ENCODE measurements around the gene TUT4.

TUT4 gene

GRCh38 chr1:52414942-52415341 lies 137.9 kb downstream of the TUT4 start:
- no peak overlapping the region for H3K27ac ChIP-seq (ENCODE audit: low read depth, low read length)
- no peak overlapping the region for H2BK120ac ChIP-seq (ENCODE audit: insufficient read depth, low read length, poor library complexity)
- no peak overlapping the region for H3K14ac ChIP-seq (ENCODE audit: low read length)
- H3K18ac ChIP-seq (ENCODE audit: low read length) = no peak overlapping the region
- no peak overlapping the region for H3K4me2 ChIP-seq (ENCODE audit: low read length)
- no peaks in the 10 kb centered on the region for H3K79me2 ChIP-seq (ENCODE audit: control insufficient read depth, insufficient read depth, low read length, poor library complexity)
- peaks cover 31 to 49% of the 10 kb centered on the region in 2 experiments for H3K36me3 ChIP-seq (ENCODE audit: control insufficient read depth in 1 of 2, insufficient read depth in 2 of 2, low read length in 2 of 2)
- H3K4me3 ChIP-seq (ENCODE audit: low read depth, low read length) = no peak overlapping the region
- H3K9ac ChIP-seq (ENCODE audit: low read length) = no peak overlapping the region
- no peak overlapping the region for H4K91ac ChIP-seq (ENCODE audit: low read depth, low read length)
- H3K23ac ChIP-seq (ENCODE audit: low read length) = no peak overlapping the region
- H3K27me3 ChIP-seq (ENCODE audit: insufficient read depth, low read length) = no peaks in the 10 kb centered on the region
- H3K79me1 ChIP-seq (ENCODE audit: low read length) = no peaks in the 10 kb centered on the region
- H4K8ac ChIP-seq (ENCODE audit: low read depth, low read length) = no peak overlapping the region
- H2AK5ac ChIP-seq (ENCODE audit: low read length) = no peak overlapping the region
- no peaks in the 10 kb centered on the region for H3K9me3 ChIP-seq (ENCODE audit: insufficient read depth, low read depth, low read length)
- no peak overlapping the region for H2BK12ac ChIP-seq (ENCODE audit: low read length)
- no peak overlapping the region for H2AFZ ChIP-seq (ENCODE audit: insufficient read depth, low read length, poor library complexity)
- no peaks in the 10 kb centered on the region for H3K4me1 ChIP-seq (ENCODE audit: control insufficient read depth in 1 of 2, insufficient read depth in 2 of 2, low read length in 2 of 2)
- H2BK5ac ChIP-seq (ENCODE audit: low read depth, low read length, poor library complexity) = no peak overlapping the region
- no peak overlapping the region for H3K4ac ChIP-seq (ENCODE audit: low read depth, low read length)
- no peak for DNase-seq
- no peak overlapping the region for H4K12ac ChIP-seq (ENCODE audit: low read depth, low read length)

DNA sequence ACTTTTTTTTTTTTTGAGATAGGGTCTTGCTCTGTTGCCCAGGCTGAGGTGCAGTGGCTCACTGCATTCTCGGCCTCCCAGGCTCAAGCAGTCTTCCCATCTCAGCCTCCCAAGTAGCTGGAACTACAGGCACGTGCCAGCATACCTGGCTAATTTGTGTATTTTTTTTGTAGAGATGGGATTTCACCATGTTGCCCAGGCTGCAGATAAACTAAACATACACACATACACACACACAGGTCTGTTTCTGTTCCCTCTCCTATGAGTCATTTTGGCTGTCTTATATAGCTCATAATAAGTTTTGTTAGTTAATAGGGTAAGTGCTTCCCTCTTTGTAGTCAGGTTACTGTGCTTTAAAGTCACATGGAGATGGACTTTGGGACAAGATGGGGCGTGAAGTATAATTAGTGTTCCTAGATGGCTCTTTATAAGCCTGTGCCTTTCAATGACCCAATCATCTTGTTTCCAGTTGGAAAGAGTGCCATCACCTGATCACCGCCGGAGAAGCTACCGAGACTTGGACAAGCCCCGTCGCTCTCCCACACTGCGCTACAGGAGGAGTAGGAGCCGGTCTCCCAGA lies 139.4 kb downstream of the TUT4 start:
- no peak overlapping the region for H2BK5ac ChIP-seq (ENCODE audit: low read depth, low read length, poor library complexity)
- no peak overlapping the region for H4K91ac ChIP-seq (ENCODE audit: low read depth, low read length)
- no peak overlapping the region for H3K4me3 ChIP-seq (ENCODE audit: low read depth, low read length)
- no peak overlapping the region for H2AFZ ChIP-seq (ENCODE audit: insufficient read depth, low read length, poor library complexity)
- H3K79me1 ChIP-seq (ENCODE audit: low read length) = no peaks in the 10 kb centered on the region
- H3K14ac ChIP-seq (ENCODE audit: low read length) = no peak overlapping the region
- H2AK5ac ChIP-seq (ENCODE audit: low read length) = no peak overlapping the region
- H3K4me2 ChIP-seq (ENCODE audit: low read length) = no peak overlapping the region
- H3K36me3 ChIP-seq (ENCODE audit: control insufficient read depth in 1 of 2, insufficient read depth in 2 of 2, low read length in 2 of 2) = peaks cover 32 to 57% of the 10 kb centered on the region in 2 experiments
- no peak overlapping the region for H3K4ac ChIP-seq (ENCODE audit: low read depth, low read length)
- no peaks in the 10 kb centered on the region for H3K4me1 ChIP-seq (ENCODE audit: control insufficient read depth in 1 of 2, insufficient read depth in 2 of 2, low read length in 2 of 2)
- no peaks in the 10 kb centered on the region for H3K9me3 ChIP-seq (ENCODE audit: insufficient read depth, low read depth, low read length)
- no peak overlapping the region for H3K23ac ChIP-seq (ENCODE audit: low read length)
- H4K12ac ChIP-seq (ENCODE audit: low read depth, low read length) = no peak overlapping the region
- H3K27me3 ChIP-seq (ENCODE audit: insufficient read depth, low read length) = no peaks in the 10 kb centered on the region
- no peak overlapping the region for H3K9ac ChIP-seq (ENCODE audit: low read length)
- no peak overlapping the region for H3K27ac ChIP-seq (ENCODE audit: low read depth, low read length)
- WGBS (ENCODE audit: extremely low coverage, insufficient coverage, insufficient read length) = no CpG with 5 or more reads among the region's 10 CpGs
- no peak overlapping the region for H2BK120ac ChIP-seq (ENCODE audit: insufficient read depth, low read length, poor library complexity)
- no peaks in the 10 kb centered on the region for H3K79me2 ChIP-seq (ENCODE audit: control insufficient read depth, insufficient read depth, low read length, poor library complexity)
- no peak overlapping the region for H3K18ac ChIP-seq (ENCODE audit: low read length)
- peak; percentile 69 to 75 for DNase-seq
- no peak overlapping the region for H4K8ac ChIP-seq (ENCODE audit: low read depth, low read length)
- no peak overlapping the region for H2BK12ac ChIP-seq (ENCODE audit: low read length)

- peaks cover 5% of the 10 kb centered on the region for H3K79me1 ChIP-seq (ENCODE audit: low read length)
- no peaks in the 10 kb centered on the region for H3K9me3 ChIP-seq (ENCODE audit: insufficient read depth, low read depth, low read length)
- no peak overlapping the region for H3K23ac ChIP-seq (ENCODE audit: low read length)
- H3K79me2 ChIP-seq (ENCODE audit: control insufficient read depth, insufficient read depth, low read length, poor library complexity) = no peaks in the 10 kb centered on the region
- H2BK5ac ChIP-seq (ENCODE audit: low read depth, low read length, poor library complexity) = peak overlapping the region; percentile 76
- H3K4me2 ChIP-seq (ENCODE audit: low read length) = peak overlapping the region; percentile 76
- no peak overlapping the region for H2BK12ac ChIP-seq (ENCODE audit: low read length)
- H2BK120ac ChIP-seq (ENCODE audit: insufficient read depth, low read length, poor library complexity) = peak overlapping the region; percentile 50
- H3K4ac ChIP-seq (ENCODE audit: low read depth, low read length) = peak overlapping the region; percentile 65
- DNase-seq = no peak
- no peaks in the 10 kb centered on the region for H3K27me3 ChIP-seq (ENCODE audit: insufficient read depth, low read length)
- H4K91ac ChIP-seq (ENCODE audit: low read depth, low read length) = peak overlapping the region; percentile 85
- peak overlapping the region; percentile 91 for H3K9ac ChIP-seq (ENCODE audit: low read length)
- peak overlapping the region; percentile 92 for H4K8ac ChIP-seq (ENCODE audit: low read depth, low read length)
- peak overlapping the region; percentile 82 for H3K27ac ChIP-seq (ENCODE audit: low read depth, low read length)
- no CpG with 5 or more reads among the region's 8 CpGs for WGBS (ENCODE audit: extremely low coverage, insufficient coverage, insufficient read length)
- H3K36me3 ChIP-seq (ENCODE audit: control insufficient read depth in 1 of 2, insufficient read depth in 2 of 2, low read length in 2 of 2) = peaks cover 8 to 23% of the 10 kb centered on the region in 2 experiments
- peak overlapping the region; percentile 80 for H3K18ac ChIP-seq (ENCODE audit: low read length)
- peak overlapping the region; percentile 85 for H3K4me3 ChIP-seq (ENCODE audit: low read depth, low read length)
- H3K4me1 ChIP-seq (ENCODE audit: control insufficient read depth in 1 of 2, insufficient read depth in 2 of 2, low read length in 2 of 2) = no peaks in the 10 kb centered on the region
- peak overlapping the region; percentile 82 for H3K14ac ChIP-seq (ENCODE audit: low read length)
- H2AK5ac ChIP-seq (ENCODE audit: low read length) = no peak overlapping the region
- H2AFZ ChIP-seq (ENCODE audit: insufficient read depth, low read length, poor library complexity) = peak overlapping the region; percentile 88
- peak overlapping the region; percentile 75 for H4K12ac ChIP-seq (ENCODE audit: low read depth, low read length)
Observed at GRCh38 chr1:52404975-52405338, 147.9 kb downstream of the TUT4 start.

- H2BK5ac ChIP-seq (ENCODE audit: low read depth, low read length, poor library complexity) = peak within 1 kb of the TSS; percentile 76
- H3K27me3 ChIP-seq (ENCODE audit: insufficient read depth, low read length) = no peaks in the 10 kb centered on the region
- peaks cover 5% of the 10 kb centered on the region for H3K79me1 ChIP-seq (ENCODE audit: low read length)
- H4K91ac ChIP-seq (ENCODE audit: low read depth, low read length) = peak within 1 kb of the TSS; percentile 85
- H3K23ac ChIP-seq (ENCODE audit: low read length) = no peak within 1 kb of the TSS
- H4K12ac ChIP-seq (ENCODE audit: low read depth, low read length) = peak within 1 kb of the TSS; percentile 75
- H2BK12ac ChIP-seq (ENCODE audit: low read length) = no peak within 1 kb of the TSS
- peak within 1 kb of the TSS; percentile 65 for H3K4ac ChIP-seq (ENCODE audit: low read depth, low read length)
- no CpG with 5 or more reads among the region's 57 CpGs for WGBS (ENCODE audit: extremely low coverage, insufficient coverage, insufficient read length)
- H2AFZ ChIP-seq (ENCODE audit: insufficient read depth, low read length, poor library complexity) = peak within 1 kb of the TSS; percentile 88
- peak within 1 kb of the TSS; percentile 82 for H3K14ac ChIP-seq (ENCODE audit: low read length)
- H3K9me3 ChIP-seq (ENCODE audit: insufficient read depth, low read depth, low read length) = no peaks in the 10 kb centered on the region
- H4K8ac ChIP-seq (ENCODE audit: low read depth, low read length) = peak within 1 kb of the TSS; percentile 92
- H3K79me2 ChIP-seq (ENCODE audit: control insufficient read depth, insufficient read depth, low read length, poor library complexity) = no peaks in the 10 kb centered on the region
- H3K4me3 ChIP-seq (ENCODE audit: low read depth, low read length) = peak within 1 kb of the TSS; percentile 89
- H3K4me1 ChIP-seq (ENCODE audit: control insufficient read depth in 1 of 2, insufficient read depth in 2 of 2, low read length in 2 of 2) = no peaks in the 10 kb centered on the region
- H3K18ac ChIP-seq (ENCODE audit: low read length) = peak within 1 kb of the TSS; percentile 80
- peak within 1 kb of the TSS; percentile 82 for H3K27ac ChIP-seq (ENCODE audit: low read depth, low read length)
- H2AK5ac ChIP-seq (ENCODE audit: low read length) = no peak within 1 kb of the TSS
- H2BK120ac ChIP-seq (ENCODE audit: insufficient read depth, low read length, poor library complexity) = peak within 1 kb of the TSS; percentile 50
- H3K4me2 ChIP-seq (ENCODE audit: low read length) = peak within 1 kb of the TSS; percentile 76
- H3K9ac ChIP-seq (ENCODE audit: low read length) = peak within 1 kb of the TSS; percentile 91
- peak; percentile 97 to 99 for DNase-seq
- H3K36me3 ChIP-seq (ENCODE audit: control insufficient read depth in 1 of 2, insufficient read depth in 2 of 2, low read length in 2 of 2) = peaks cover 7 to 24% of the 10 kb centered on the region in 2 experiments
Observed at GRCh38 chr1:52404116-52404974, 148.5 kb downstream of the TUT4 start, which contains the start of the genes ORC1 and PRPF38A. Gene ORC1, minus strand, starts transcription at chr1:52404423. Its CDS starts 2,200 bp downstream, at chr1:52402223. Gene PRPF38A, plus strand, starts transcription at chr1:52404602. Its CDS starts 148 bp downstream, at chr1:52404750.

Data from trophoblast cell (in vitro differentiated cells and primary cell).